ENCODE results near the gene RALGAPB. TPM values are rescaled to one million over a fixed set of nuclear protein-coding genes. Genes with fewer than 3 reads are reported as not detected.
"Not testable (repeated sequence)": the region's sequence is repeated elsewhere in the genome, so short reads cannot be mapped to it uniquely, and the experiment has no call there.

RALGAPB gene
- total and polyA plus RNA-seq, 2 of the 13 experiments (the other 11 are each of a cell fraction or from before 2014, with no cell fraction given) = 17.6 to 30.6 TPM

DNA sequence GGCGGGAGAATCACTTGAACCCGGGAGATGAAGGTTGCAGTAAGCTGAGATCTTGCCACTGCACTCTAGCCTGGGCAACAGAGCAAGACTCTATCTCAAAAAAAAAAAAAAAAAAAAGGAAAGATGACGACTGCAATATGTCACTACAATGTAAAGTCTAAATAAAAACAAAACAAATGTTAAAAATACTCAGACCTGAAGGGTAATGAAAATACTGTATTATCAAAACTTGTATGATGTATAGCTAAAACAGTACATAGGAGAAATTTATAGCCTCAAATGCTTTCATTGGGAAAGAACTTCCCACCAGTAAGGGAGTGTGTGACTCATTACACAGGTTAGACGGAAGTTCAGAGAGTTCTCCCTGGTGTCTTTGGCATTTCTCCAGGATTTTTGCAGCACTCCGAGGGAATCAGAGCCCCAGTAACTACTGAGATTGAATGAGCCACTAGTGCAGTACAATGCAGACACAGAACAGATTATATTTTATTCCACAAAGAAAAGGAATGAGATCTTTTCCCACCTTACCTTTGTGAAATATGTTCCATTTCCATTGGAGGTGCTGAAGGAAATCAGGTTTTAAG, 12.5 kb upstream of the RALGAPB start (continued):
- peak; percentile 79; the same call in 1 of the 2 replicates for TF ChIP-seq ETV5 (CRISPR knock-in tag; IDR thresholded peaks at IDR 0.05; ENCODE audit: borderline replicate concordance)
- no peak for TF ChIP-seq GABPA (IDR thresholded peaks at IDR 0.05; ENCODE audit: low read depth, low read length)
- TF ChIP-seq GABPA (CRISPR knock-in tag; IDR thresholded peaks at IDR 0.05; ENCODE audit: low read depth) = peak; percentile 63
- peak; percentile 48 for TF ChIP-seq TEAD3 (CRISPR knock-in tag; optimal IDR thresholded peaks at IDR 0.05; ENCODE audit: borderline replicate concordance)
- TF ChIP-seq ELF3 (CRISPR knock-in tag; IDR thresholded peaks at IDR 0.05) = peak; percentile 93
- TF ChIP-seq RARA (CRISPR knock-in tag; IDR thresholded peaks at IDR 0.05) = peak; percentile 76
- peak; percentile 84 for TF ChIP-seq ZNF121 (CRISPR knock-in tag; IDR thresholded peaks at IDR 0.05)
- TF ChIP-seq, protein P1, sequence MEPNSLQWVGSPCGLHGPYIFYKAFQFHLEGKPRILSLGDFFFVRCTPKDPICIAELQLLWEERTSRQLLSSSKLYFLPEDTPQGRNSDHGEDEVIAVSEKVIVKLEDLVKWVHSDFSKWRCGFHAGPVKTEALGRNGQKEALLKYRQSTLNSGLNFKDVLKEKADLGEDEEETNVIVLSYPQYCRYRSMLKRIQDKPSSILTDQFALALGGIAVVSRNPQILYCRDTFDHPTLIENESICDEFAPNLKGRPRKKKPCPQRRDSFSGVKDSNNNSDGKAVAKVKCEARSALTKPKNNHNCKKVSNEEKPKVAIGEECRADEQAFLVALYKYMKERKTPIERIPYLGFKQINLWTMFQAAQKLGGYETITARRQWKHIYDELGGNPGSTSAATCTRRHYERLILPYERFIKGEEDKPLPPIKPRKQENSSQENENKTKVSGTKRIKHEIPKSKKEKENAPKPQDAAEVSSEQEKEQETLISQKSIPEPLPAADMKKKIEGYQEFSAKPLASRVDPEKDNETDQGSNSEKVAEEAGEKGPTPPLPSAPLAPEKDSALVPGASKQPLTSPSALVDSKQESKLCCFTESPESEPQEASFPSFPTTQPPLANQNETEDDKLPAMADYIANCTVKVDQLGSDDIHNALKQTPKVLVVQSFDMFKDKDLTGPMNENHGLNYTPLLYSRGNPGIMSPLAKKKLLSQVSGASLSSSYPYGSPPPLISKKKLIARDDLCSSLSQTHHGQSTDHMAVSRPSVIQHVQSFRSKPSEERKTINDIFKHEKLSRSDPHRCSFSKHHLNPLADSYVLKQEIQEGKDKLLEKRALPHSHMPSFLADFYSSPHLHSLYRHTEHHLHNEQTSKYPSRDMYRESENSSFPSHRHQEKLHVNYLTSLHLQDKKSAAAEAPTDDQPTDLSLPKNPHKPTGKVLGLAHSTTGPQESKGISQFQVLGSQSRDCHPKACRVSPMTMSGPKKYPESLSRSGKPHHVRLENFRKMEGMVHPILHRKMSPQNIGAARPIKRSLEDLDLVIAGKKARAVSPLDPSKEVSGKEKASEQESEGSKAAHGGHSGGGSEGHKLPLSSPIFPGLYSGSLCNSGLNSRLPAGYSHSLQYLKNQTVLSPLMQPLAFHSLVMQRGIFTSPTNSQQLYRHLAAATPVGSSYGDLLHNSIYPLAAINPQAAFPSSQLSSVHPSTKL (CRISPR knock-in tag; IDR thresholded peaks at IDR 0.05) = peak; percentile 74
- TF ChIP-seq ZNF777 (CRISPR knock-in tag; IDR thresholded peaks at IDR 0.05) = peak; percentile 56; the same call in 1 of the 2 replicates
- TF ChIP-seq MIER2 (CRISPR knock-in tag; IDR thresholded peaks at IDR 0.05) = no peak
- TF ChIP-seq FOSL2 (CRISPR knock-in tag; IDR thresholded peaks at IDR 0.05) = peak; percentile 91
- 0 out of 2 replicates have a peak, but pooled peaks have one; percentile 15 for TF ChIP-seq TCF7 (IDR thresholded peaks at IDR 0.05; ENCODE audit: low read depth)
- TF ChIP-seq ZNF614 (CRISPR knock-in tag; IDR thresholded peaks at IDR 0.05; ENCODE audit: borderline replicate concordance) = peak; percentile 73; the same call in 1 of the 2 replicates
- peak; percentile 27; the same call in 1 of the 2 replicates for TF ChIP-seq HMG20A (CRISPR knock-in tag; IDR thresholded peaks at IDR 0.05; ENCODE audit: borderline replicate concordance)

DNA sequence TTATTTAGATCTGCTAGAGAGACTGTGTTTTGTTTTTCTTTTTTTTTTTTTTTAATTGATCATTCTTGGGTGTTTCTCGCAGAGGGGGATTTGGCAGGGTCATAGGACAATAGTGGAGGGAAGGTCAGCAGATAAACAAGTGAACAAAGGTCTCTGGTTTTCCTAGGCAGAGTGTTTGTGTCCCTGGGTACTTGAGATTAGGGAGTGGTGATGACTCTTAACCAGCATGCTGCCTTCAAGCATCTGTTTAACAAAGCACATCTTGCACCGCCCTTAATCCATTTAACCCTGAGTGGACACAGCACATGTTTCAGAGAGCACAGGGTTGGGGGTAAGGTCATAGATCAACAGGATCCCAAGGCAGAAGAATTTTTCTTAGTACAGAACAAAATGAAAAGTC, 12.0 kb upstream of the RALGAPB start:
- ATAC-seq = peak; percentile 47
- H3K9ac ChIP-seq (ENCODE audit: insufficient read depth, low read depth, low read length); in situ Hi-C loops (cut with HindIII; ENCODE audit: extremely low pct_ligation_motif_present, low pct_unique_long_range_greater_than_20kb); H3K27me3 ChIP-seq (ENCODE audit: control insufficient read depth in 1 of 2, insufficient read depth in 2 of 2, low read length in 2 of 2); H3K9me3 ChIP-seq (ENCODE audit: low read length); FAIRE-seq; CTCF ChIA-PET (ENCODE audit: low intra/inter-chr PET ratio, low total read pairs); H4K20me1 ChIP-seq (ENCODE audit: insufficient read depth, low read length); H3K36me3 ChIP-seq (replicated peaks in 1 of 2; ENCODE audit: control insufficient read depth in 1 of 2, insufficient read depth in 2 of 2, low read length in 2 of 2); BruUV-seq (replicated peaks); H3K79me2 ChIP-seq (ENCODE audit: insufficient read depth, low read length); DNase-seq (ENCODE audit: low spot score); H2AFZ ChIP-seq (ENCODE audit: low read length): not testable (repeated sequence)
- intact Hi-C loops (cut with micrococcal nuclease; ENCODE audit: unreplicated experiment) = loop anchor here (1.0 to 5.0 kb wide), 2 partner anchors 14 to 183 kb away; no protein-coding TSS in a partner anchor
- POLR2A ChIA-PET = interaction anchor here (0.9 to 1.2 kb wide), 2 partner anchors 12 to 25 kb away, joined by 5 to 6 read pairs; partner anchors contain the start of genes RALGAPB and SNHG17
- Histone ChIP-seq H3K4me2 (ENCODE audit: low read depth, low read length) (peak overlapping the region; percentile 46), H3K27ac (ENCODE audit: extremely low read length, insufficient read depth, low read length) (peak overlapping the region; percentile 7), H3K4me1 (ENCODE audit: insufficient read depth, low read length) (peaks cover 11% of the 10 kb centered on the region), H3K4me3 (replicated peaks in 1 of 3; ENCODE audit: insufficient read depth in 1 of 3, low read depth in 2 of 3, low read length in 3 of 3) (0 out of 6 replicates have a peak overlapping the region, but pooled peaks of 1 of the 3 experiments have one; percentile 3)
- WGBS (ENCODE audit: low lambda C conversion rate) = 0% methylated on average over 1 of the region's 2 CpGs

DNA sequence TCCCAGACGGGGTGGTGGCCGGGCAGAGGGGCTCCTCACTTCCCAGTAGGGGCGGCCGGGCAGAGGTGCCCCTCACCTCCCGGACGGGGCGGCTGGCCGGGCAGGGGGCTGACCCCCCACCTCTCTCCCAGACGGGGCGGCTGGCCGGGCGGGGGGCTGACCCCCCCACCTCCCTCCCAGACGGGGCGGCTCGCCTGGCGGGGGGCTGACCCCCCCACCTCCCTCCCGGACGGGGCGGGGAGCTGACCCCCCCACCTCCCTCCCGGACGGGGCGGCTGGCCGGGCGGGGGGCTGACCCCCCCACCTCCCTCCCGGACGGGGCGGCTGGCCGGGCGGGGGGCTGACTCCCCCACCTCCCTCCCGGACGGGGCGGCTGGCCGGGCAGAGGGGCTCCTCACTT, 11.5 kb upstream of the RALGAPB start:
- H3K4me3 ChIP-seq (replicated peaks in 1 of 3; ENCODE audit: insufficient read depth in 1 of 3, low read depth in 2 of 3, low read length in 3 of 3); H4K20me1 ChIP-seq (ENCODE audit: insufficient read depth, low read length); POLR2A ChIA-PET; BruUV-seq (replicated peaks); CTCF ChIA-PET (ENCODE audit: low intra/inter-chr PET ratio, low total read pairs); FAIRE-seq; H2AFZ ChIP-seq (ENCODE audit: low read length); DNase-seq (ENCODE audit: low spot score); H3K27ac ChIP-seq (ENCODE audit: extremely low read length, insufficient read depth, low read length); H3K9me3 ChIP-seq (ENCODE audit: low read length); H3K4me2 ChIP-seq (ENCODE audit: low read depth, low read length); in situ Hi-C loops (cut with HindIII; ENCODE audit: extremely low pct_ligation_motif_present, low pct_unique_long_range_greater_than_20kb); H3K9ac ChIP-seq (ENCODE audit: insufficient read depth, low read depth, low read length); ATAC-seq; H3K36me3 ChIP-seq (replicated peaks in 1 of 2; ENCODE audit: control insufficient read depth in 1 of 2, insufficient read depth in 2 of 2, low read length in 2 of 2); H3K79me2 ChIP-seq (ENCODE audit: insufficient read depth, low read length); H3K27me3 ChIP-seq (ENCODE audit: control insufficient read depth in 1 of 2, insufficient read depth in 2 of 2, low read length in 2 of 2): not testable (repeated sequence)
- WGBS (ENCODE audit: low lambda C conversion rate) = 23% methylated on average over 12 of the region's 33 CpGs
- peaks cover 11% of the 10 kb centered on the region for H3K4me1 ChIP-seq (ENCODE audit: insufficient read depth, low read length)
- intact Hi-C loops (cut with micrococcal nuclease; ENCODE audit: unreplicated experiment) = loop anchor here (5.0 kb wide), 1 partner anchor 184 kb away; no protein-coding TSS in a partner anchor
